Measurements from ENCODE around the gene FAM3C. TPM values are rescaled to one million over a fixed set of nuclear protein-coding genes. Genes with fewer than 3 reads are reported as not detected.

The FAM3C gene
- total RNA-seq, 2 donors from 2014 or later, result 33.6 to 69.3 TPM

DNA sequence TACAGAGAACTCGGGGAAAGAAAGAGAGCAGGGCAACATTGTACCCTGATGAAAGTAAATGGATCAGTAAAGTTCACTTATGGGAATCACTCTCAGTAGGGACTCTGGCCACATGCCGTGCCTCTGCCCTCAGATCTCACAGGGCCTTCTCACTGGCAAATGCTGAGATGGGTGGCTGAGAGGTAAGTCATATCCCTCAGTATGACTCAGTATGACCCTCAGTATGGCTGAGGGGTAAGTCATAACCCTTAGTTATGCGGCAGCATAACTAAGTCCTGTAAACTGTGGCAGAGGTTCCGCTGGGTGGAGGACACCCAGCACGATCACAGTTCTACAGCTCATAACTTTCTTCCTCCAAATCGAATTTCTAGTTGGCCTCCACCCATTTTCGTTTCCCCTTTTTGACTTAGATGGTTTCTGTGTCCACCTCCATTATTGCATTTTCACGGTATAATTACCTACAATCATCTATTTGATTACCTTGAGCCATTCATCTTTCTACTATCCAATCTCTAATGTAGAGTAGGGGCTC is 93.8 kb downstream of the FAM3C start:
- 81 to 84% methylated on average over 8 of the region's 8 CpGs for WGBS, 2 donors
- Histone ChIP-seq H3K9me3 (no peaks in the 10 kb centered on the region), H3K4me3 (no peak overlapping the region)

DNA sequence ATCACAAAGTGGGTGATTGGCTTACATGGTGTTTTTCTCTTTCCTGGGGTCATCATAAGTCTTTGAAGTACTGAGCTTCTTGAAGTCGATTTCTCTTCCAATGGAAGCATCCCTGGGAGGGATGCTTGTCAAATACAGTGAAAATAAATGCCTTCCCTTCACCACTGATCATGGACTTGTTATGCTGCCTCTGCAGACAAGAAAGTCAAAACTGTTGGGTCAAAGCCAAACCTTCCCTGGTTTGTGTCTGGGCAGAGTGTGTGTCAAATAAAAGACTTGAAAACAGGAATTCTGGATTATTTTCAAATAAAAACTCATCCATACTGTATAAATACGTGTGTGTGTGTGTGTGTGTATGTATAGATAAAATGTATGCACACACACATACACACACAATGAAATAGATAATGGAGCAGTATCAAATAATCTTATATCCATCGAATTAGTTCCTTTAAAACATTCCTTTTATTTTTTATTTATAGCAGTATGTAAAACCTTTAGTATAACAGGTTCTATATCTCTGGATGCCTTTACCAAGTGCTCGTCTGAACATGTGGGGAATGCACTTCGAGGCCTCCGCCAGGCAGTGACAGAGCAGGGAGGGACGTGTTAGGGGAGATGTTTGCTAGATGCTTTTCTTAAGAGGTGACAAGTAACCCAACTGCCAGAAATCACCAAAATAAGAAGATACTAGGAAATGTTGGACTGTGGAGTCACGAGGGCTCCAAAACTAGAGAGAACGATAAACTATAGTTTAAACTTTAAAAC is 94.5 kb downstream of the FAM3C start:
- H3K27me3 ChIP-seq, result no peaks in the 10 kb centered on the region
- H3K4me3 ChIP-seq, result no peak overlapping the region
- TF ChIP-seq, protein P1, sequence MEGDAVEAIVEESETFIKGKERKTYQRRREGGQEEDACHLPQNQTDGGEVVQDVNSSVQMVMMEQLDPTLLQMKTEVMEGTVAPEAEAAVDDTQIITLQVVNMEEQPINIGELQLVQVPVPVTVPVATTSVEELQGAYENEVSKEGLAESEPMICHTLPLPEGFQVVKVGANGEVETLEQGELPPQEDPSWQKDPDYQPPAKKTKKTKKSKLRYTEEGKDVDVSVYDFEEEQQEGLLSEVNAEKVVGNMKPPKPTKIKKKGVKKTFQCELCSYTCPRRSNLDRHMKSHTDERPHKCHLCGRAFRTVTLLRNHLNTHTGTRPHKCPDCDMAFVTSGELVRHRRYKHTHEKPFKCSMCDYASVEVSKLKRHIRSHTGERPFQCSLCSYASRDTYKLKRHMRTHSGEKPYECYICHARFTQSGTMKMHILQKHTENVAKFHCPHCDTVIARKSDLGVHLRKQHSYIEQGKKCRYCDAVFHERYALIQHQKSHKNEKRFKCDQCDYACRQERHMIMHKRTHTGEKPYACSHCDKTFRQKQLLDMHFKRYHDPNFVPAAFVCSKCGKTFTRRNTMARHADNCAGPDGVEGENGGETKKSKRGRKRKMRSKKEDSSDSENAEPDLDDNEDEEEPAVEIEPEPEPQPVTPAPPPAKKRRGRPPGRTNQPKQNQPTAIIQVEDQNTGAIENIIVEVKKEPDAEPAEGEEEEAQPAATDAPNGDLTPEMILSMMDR (IDR thresholded peaks at IDR 0.05), result no peak
- TF ChIP-seq POLR2A (IDR thresholded peaks at IDR 0.05), result no peak
- WGBS, 2 donors, result 73 to 78% methylated on average over 9 of the region's 9 CpGs
- DNase-seq, result no peak
- H3K9me3 ChIP-seq, result no peaks in the 10 kb centered on the region
- no peaks in the 10 kb centered on the region for H3K4me1 ChIP-seq
- H3K36me3 ChIP-seq (replicated peaks in 1 of 2; ENCODE audit: insufficient read depth in 1 of 2, low read depth in 2 of 2), result no peaks in the 10 kb centered on the region
- ATAC-seq, result no peak
- H3K27ac ChIP-seq, result no peak overlapping the region
- intact Hi-C loops (cut with DNase I), result no loop called here

More for the DNA sequence above, 93.8 kb downstream of the FAM3C start:
- Histone ChIP-seq H3K27ac (no peak overlapping the region), H3K36me3 (replicated peaks in 1 of 2; ENCODE audit: insufficient read depth in 1 of 2, low read depth in 2 of 2) (no peaks in the 10 kb centered on the region), H3K27me3 (no peaks in the 10 kb centered on the region), H3K4me1 (no peaks in the 10 kb centered on the region)
- ATAC-seq, result no peak
- TF ChIP-seq POLR2A (IDR thresholded peaks at IDR 0.05), result no peak
- TF ChIP-seq, protein P1 (IDR thresholded peaks at IDR 0.05), result no peak
- no peak for DNase-seq
- intact Hi-C loops (cut with DNase I), result no loop called here

DNA sequence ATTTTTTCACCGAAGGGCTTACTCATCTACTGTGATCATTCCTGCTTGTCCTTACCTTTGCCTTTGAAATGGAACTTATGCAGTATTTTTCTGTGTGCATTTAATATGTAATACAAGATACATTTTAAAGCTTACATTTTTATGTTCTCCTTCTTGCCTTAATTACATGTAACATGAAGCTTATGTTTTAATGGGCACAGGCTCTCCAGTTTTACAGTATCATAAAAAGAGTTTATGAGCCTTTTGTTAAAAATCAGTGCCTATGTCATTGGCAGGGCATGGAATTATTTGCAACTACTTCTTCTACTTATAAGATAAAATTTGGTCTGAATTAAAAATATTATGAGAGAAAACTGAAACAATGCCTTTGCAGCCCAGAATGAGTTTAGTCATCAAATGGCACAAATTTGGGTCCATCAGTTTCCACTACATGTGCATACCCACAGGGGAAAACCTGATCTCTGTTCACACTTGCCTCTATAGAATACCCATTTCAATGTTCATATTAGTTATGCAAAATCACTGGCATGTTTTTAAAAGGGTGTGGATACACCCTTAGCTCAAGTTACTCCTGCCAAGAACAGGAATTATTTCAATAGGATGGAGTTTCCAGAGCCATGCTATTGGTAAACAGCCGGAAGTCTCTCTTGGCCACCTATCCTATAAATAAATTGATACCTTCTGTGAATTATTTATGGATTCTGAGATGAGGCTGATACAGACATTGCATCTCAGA is 95.3 kb downstream of the FAM3C start:
- Histone ChIP-seq H3K4me1 (no peaks in the 10 kb centered on the region), H3K27me3 (no peaks in the 10 kb centered on the region), H3K9me3 (no peaks in the 10 kb centered on the region), H3K4me3 (no peak overlapping the region), H3K27ac (no peak overlapping the region), H3K36me3 (replicated peaks in 1 of 2; ENCODE audit: insufficient read depth in 1 of 2, low read depth in 2 of 2) (no peaks in the 10 kb centered on the region)
- 86 to 89% methylated on average over 2 of the region's 2 CpGs for WGBS, 2 donors
- ATAC-seq (no peak), DNase-seq (no peak)
- TF ChIP-seq, protein P1 (IDR thresholded peaks at IDR 0.05), result no peak
- TF ChIP-seq POLR2A (IDR thresholded peaks at IDR 0.05), result no peak
- intact Hi-C loops (cut with DNase I), result no loop called here

Other genes with a start within 250 kb of the FAM3C start
- gene WNT16, start 67.3 kb downstream of the FAM3C start, total RNA-seq, result not detected